HepG2 (cell line): ENCODE results near the gene SAMD4B. TPM values are rescaled to one million over a fixed set of nuclear protein-coding genes. Genes with fewer than 3 reads are reported as not detected.
A peak's percentile ranks its signal among the peaks of the same experiment; 100 is the strongest.

Experiments
- AHR ChIP-seq: IDR thresholded peaks from 2 replicates; pipeline ENCODE4 v1.6.1; 2018; ENCODE audit warnings: missing genetic modification reagents, missing compliant biosample characterization
- ARID5B ChIP-seq: IDR thresholded peaks from 2 replicates; pipeline ENCODE4 v1.4.0; 2020; ENCODE audit warnings: mild to moderate bottlenecking, missing genetic modification reagents
- ATF7 ChIP-seq, 2 experiments: fragments of 450-650 bp in 1 of 2; sonication (generic) in 1 of 2; formaldehyde crosslinking in 1 of 2; IDR thresholded peaks; 2 replicates each; pipeline versions ENCODE4 v1.4.0 to v1.6.1; 2016 to 2020; ENCODE audit warnings: antibody characterized with exemption in 1 of 2, mild to moderate bottlenecking in 1 of 2, missing genetic modification reagents in 1 of 2
- GFI1 ChIP-seq: sonication (generic); formaldehyde crosslinking; IDR thresholded peaks from 2 replicates; pipeline ENCODE4 v1.5.0; 2020; ENCODE audit warnings: missing genetic modification reagents, mild to moderate bottlenecking, borderline replicate concordance
- MIER3 ChIP-seq: IDR thresholded peaks from 2 replicates; pipeline ENCODE4 v1.6.1; 2016; ENCODE audit warnings: missing compliant biosample characterization, borderline replicate concordance
- SOX13 ChIP-seq, 3 experiments: fragments of 450-650 bp in 1 of 3; sonication (generic) in 1 of 3; formaldehyde crosslinking in 1 of 3; IDR thresholded peaks in 2 of 3; conservative IDR thresholded peaks in 1 of 3; 2 replicates each; pipeline versions ENCODE4 v1.5.0 to v1.6.1; 2016 to 2020; ENCODE audit warnings: antibody characterized with exemption in 1 of 3, mild to moderate bottlenecking in 1 of 3, missing compliant biosample characterization in 1 of 3, missing genetic modification reagents in 1 of 3, moderate library complexity in 1 of 3
- TAF1 ChIP-seq: sonication (generic); formaldehyde crosslinking; IDR thresholded peaks from 2 replicates; pipeline ENCODE4 v1.4.0; 2020; ENCODE audit warnings: missing genetic modification reagents
- ZBTB20 ChIP-seq: sonication (generic); formaldehyde crosslinking; IDR thresholded peaks from 2 replicates; pipeline ENCODE4 v1.8.1; 2023; ENCODE audit warnings: missing genetic modification reagents, low read depth, mild to moderate bottlenecking, borderline replicate concordance
- ZGPAT ChIP-seq: IDR thresholded peaks from 2 replicates; pipeline ENCODE4 v1.6.1; 2016; ENCODE audit warnings: mild to moderate bottlenecking
- ZNF12 ChIP-seq: sonication (generic); formaldehyde crosslinking; IDR thresholded peaks from 2 replicates; pipeline ENCODE4 v1.5.0; 2020; ENCODE audit warnings: missing genetic modification reagents
- ZNF225 ChIP-seq: sonication (generic); formaldehyde crosslinking; IDR thresholded peaks from 2 replicates; pipeline ENCODE4 v1.4.0; 2020; ENCODE audit warnings: mild to moderate bottlenecking, missing genetic modification reagents
- ZNF264 ChIP-seq: sonication (generic); formaldehyde crosslinking; IDR thresholded peaks from 2 replicates; pipeline ENCODE4 v1.4.0; 2020; ENCODE audit warnings: missing genetic modification reagents
- ZNF335 ChIP-seq: sonication (generic); formaldehyde crosslinking; IDR thresholded peaks from 2 replicates; pipeline ENCODE4 v1.4.0; 2020; ENCODE audit warnings: missing genetic modification reagents
- ZNF430 ChIP-seq: sonication (generic); formaldehyde crosslinking; IDR thresholded peaks from 2 replicates; pipeline ENCODE4 v1.9.0; 2021; ENCODE audit warnings: mild to moderate bottlenecking, missing genetic modification reagents
- ZNF550 ChIP-seq: sonication (generic); formaldehyde crosslinking; IDR thresholded peaks from 2 replicates; pipeline ENCODE4 v1.4.0; 2020; ENCODE audit warnings: mild to moderate bottlenecking, missing genetic modification reagents, borderline replicate concordance
- ZNF564 ChIP-seq: sonication (generic); formaldehyde crosslinking; IDR thresholded peaks from 2 replicates; pipeline ENCODE4 v1.8.1; 2023; ENCODE audit warnings: mild to moderate bottlenecking, missing genetic modification reagents
- ZNF607 ChIP-seq: sonication (generic); formaldehyde crosslinking; IDR thresholded peaks from 2 replicates; pipeline ENCODE4 v1.5.1; 2020; ENCODE audit warnings: missing genetic modification reagents, mild to moderate bottlenecking, borderline replicate concordance
- polyA plus RNA-seq, 8 experiments: library from polyadenylated mRNA; depleted of rRNA in 3 of 8; stranded (reverse) in 7 of 8; unstranded in 1 of 8; fragments of >200 nt; fragmentation: Illumina TruSeq in 4 of 8; extraction: Trizol in 4 of 8; gene quantifications; 2 replicates each; pipeline versions ENCODE4 v1.2.1 to v1.2.3, GENCODE V29; 2011 to 2016; ENCODE audit warnings: low read depth in 4 of 8, missing spikeins in 1 of 8, mixed read lengths in 1 of 8; ENCODE audit not compliant: insufficient read depth in 1 of 8
- total RNA-seq, 5 experiments: library from RNA; depleted of rRNA; stranded (reverse); fragments of >200 nt; fragmentation: Illumina TruSeq; extraction: Trizol; gene quantifications; 2 replicates each; pipeline ENCODE4 v1.2.3, GENCODE V29; 2016; ENCODE audit warnings: low read depth in 1 of 5
- TF ChIP-seq, protein P1 (sequence below): sonication (generic); formaldehyde crosslinking; IDR thresholded peaks from 2 replicates; pipeline ENCODE4 v1.4.0; 2020; ENCODE audit warnings: missing genetic modification reagents
- TF ChIP-seq, protein P2 (sequence below): sonication (generic); formaldehyde crosslinking; IDR thresholded peaks from 2 replicates; pipeline ENCODE4 v1.4.0; 2020; ENCODE audit warnings: mild to moderate bottlenecking, missing genetic modification reagents

SAMD4B gene
- total and polyA plus RNA-seq, 2 of the 13 experiments (the other 11 are each of a cell fraction or from before 2014, with no cell fraction given): 26.0 to 31.8 TPM

DNA sequence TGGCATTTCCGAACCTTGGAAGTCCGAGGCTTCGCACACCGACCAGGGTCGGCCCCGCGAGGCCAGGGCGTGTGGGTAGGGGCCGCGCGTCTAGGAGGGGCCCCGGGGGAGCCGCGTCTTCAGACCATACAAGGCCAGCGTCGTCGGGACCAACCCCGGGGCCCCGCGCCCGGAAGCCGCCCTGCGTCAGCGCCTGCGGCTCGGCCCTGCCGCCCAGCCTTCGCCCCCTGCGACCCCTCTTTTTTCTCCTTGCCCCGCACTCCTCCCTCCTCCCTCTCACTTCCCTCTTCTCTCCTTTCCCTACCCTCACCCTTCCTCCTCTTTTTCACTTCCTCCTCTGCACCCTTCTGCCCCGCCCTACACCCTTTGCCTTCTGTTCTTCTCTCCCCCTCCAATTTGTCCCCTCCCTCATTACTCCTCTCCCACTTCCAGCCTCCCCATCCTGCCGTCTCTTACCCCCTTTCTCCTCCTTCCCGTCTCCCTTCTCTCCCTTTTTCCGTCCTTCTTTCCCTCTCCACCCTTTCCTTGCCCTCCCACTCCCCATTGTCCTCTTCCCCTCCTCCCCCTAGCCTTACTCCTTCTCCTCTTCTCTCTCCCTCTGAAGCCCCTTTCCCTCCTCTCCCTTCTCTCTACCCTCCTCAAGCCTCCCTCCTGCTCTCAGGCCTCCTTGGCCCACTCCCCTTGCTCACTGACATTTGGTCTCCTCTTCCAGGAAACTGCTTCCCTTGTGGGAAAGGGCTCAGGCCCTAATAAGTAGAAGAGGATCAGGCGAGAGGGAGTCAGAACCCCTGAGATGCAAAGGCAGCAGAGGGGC lies 68.0 kb downstream of the SAMD4B start (continued):
- TF ChIP-seq, protein P1, sequence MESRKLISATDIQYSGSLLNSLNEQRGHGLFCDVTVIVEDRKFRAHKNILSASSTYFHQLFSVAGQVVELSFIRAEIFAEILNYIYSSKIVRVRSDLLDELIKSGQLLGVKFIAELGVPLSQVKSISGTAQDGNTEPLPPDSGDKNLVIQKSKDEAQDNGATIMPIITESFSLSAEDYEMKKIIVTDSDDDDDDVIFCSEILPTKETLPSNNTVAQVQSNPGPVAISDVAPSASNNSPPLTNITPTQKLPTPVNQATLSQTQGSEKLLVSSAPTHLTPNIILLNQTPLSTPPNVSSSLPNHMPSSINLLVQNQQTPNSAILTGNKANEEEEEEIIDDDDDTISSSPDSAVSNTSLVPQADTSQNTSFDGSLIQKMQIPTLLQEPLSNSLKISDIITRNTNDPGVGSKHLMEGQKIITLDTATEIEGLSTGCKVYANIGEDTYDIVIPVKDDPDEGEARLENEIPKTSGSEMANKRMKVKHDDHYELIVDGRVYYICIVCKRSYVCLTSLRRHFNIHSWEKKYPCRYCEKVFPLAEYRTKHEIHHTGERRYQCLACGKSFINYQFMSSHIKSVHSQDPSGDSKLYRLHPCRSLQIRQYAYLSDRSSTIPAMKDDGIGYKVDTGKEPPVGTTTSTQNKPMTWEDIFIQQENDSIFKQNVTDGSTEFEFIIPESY (CRISPR knock-in tag): no peak
- TF ChIP-seq ZGPAT (CRISPR knock-in tag) (peak; percentile 50; the same call in 1 of the 2 replicates), ZNF607 (0 out of 2 replicates have a peak, but pooled peaks have one; percentile 11), SOX13 (IDR thresholded peaks at IDR 0.05) (no peak), SOX13 (CRISPR knock-in tag; conservative IDR thresholded peaks at IDR 0.05 in 1 of 2, IDR thresholded peaks at IDR 0.05 in 1 of 2) (no peak), ZNF12 (CRISPR knock-in tag) (no peak), TAF1 (0 out of 2 replicates have a peak, but pooled peaks have one; percentile 23), ZNF335 (no peak), AHR (no peak), ZNF430 (CRISPR knock-in tag) (no peak), ARID5B (CRISPR knock-in tag) (0 out of 2 replicates have a peak, but pooled peaks have one; percentile 24), ZNF225 (CRISPR knock-in tag) (no peak), ZBTB20 (CRISPR knock-in tag) (no peak), ZNF264 (no peak), GFI1 (CRISPR knock-in tag) (no peak; the same call in 1 of the 2 replicates), ZNF550 (CRISPR knock-in tag) (no peak), MIER3 (CRISPR knock-in tag) (no peak), ATF7 (IDR thresholded peaks at IDR 0.05) (no peak), ATF7 (CRISPR knock-in tag; IDR thresholded peaks at IDR 0.05) (no peak), ZNF564 (CRISPR knock-in tag) (no peak)
- TF ChIP-seq, protein P2, sequence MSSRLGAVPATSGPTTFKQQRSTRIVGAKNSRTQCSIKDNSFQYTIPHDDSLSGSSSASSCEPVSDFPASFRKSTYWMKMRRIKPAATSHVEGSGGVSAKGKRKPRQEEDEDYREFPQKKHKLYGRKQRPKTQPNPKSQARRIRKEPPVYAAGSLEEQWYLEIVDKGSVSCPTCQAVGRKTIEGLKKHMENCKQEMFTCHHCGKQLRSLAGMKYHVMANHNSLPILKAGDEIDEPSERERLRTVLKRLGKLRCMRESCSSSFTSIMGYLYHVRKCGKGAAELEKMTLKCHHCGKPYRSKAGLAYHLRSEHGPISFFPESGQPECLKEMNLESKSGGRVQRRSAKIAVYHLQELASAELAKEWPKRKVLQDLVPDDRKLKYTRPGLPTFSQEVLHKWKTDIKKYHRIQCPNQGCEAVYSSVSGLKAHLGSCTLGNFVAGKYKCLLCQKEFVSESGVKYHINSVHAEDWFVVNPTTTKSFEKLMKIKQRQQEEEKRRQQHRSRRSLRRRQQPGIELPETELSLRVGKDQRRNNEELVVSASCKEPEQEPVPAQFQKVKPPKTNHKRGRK (CRISPR knock-in tag): peak; percentile 88; the same call in 1 of the 2 replicates
